LNCaP clone FGC (cell line): Measurements from ENCODE around the gene COL25A1.
A peak's percentile ranks its signal among the peaks of the same experiment; 100 is the strongest.

Source experiments
- DNase-seq: peaks from one replicate; pipeline ENCODE4 v3.0.0-alpha.2; 2011; ENCODE audit warnings: low read depth
- H3K4me3 ChIP-seq: 2 replicates; pipeline ENCODE4 v1.5.1; 2011; ENCODE audit warnings: mild to moderate bottlenecking, low read depth, low read length, control low read depth
- TF ChIP-seq, protein P1 (sequence below): IDR thresholded peaks from 2 replicates; pipeline ENCODE4 v1.5.1; 2012; ENCODE audit warnings: mild to moderate bottlenecking; ENCODE audit not compliant: control insufficient read depth, insufficient read depth; ENCODE audit errors: extremely low read depth

The COL25A1 gene

DNA sequence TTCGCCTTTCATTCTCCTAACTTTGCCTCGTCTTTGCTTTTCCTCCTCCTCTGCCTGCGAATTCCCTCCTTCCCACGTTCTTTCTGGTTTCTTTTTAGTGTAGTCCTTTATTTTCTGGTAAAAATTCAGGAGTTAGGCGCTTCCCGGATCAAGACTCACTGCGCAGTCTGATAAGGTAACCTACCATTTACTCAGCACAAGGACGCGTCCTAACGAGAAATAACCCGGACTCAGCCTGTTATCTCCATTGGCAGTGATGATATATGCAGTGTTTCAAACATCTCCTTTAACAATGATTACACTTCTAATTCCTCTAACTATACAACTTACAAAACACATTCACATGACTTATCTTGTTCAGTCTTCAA, 539.2 kb downstream of the COL25A1 start:
- H3K4me3 ChIP-seq, result peak overlapping the region; percentile 54
- TF ChIP-seq, protein P1, sequence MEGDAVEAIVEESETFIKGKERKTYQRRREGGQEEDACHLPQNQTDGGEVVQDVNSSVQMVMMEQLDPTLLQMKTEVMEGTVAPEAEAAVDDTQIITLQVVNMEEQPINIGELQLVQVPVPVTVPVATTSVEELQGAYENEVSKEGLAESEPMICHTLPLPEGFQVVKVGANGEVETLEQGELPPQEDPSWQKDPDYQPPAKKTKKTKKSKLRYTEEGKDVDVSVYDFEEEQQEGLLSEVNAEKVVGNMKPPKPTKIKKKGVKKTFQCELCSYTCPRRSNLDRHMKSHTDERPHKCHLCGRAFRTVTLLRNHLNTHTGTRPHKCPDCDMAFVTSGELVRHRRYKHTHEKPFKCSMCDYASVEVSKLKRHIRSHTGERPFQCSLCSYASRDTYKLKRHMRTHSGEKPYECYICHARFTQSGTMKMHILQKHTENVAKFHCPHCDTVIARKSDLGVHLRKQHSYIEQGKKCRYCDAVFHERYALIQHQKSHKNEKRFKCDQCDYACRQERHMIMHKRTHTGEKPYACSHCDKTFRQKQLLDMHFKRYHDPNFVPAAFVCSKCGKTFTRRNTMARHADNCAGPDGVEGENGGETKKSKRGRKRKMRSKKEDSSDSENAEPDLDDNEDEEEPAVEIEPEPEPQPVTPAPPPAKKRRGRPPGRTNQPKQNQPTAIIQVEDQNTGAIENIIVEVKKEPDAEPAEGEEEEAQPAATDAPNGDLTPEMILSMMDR, result no peak
- DNase-seq, result no peak

DNA sequence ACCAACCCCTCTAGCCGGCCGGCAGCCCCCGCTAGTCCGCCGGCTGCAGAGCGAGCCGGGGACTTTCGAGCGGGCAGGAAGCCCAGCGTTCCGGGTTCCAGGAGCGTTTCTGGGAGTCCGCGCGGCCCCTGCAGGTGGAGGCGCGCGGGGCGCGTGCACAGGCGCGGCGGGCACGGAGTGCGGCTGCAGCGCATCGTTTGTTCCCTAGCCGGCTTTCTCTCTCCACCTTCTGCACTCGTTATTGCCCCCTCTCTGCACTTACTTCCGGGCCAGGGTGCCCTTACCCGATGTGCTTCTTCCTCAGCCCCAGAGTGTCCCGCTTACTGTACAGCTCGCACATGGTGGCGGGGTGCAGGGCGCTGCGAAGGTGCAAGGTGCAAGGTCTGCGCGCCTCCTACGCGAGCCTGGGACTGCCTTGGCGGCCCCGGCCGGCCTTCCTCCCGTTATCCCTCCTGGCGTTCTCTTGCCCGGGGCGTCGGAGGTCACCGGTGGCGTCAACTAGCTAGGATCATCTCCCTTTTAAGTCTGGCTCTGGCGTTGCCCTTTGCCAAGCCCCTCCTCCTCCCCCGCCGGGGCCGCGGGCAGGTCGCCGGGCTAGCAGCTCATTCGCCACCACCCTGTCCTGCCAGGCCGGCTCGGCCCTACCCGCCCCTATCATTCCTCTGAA, 539.8 kb downstream of the COL25A1 start, which contains the start of gene ETNPPL:
Gene ETNPPL (minus strand): TSS at position 495 of the 667 bp plus-strand sequence. CDS start 155 bp downstream, at position 340.
- peak within 1 kb of the TSS; percentile 54 for H3K4me3 ChIP-seq
- DNase-seq, result no peak
- TF ChIP-seq, protein P1, result 0 out of 2 replicates have a peak, but pooled peaks have one; percentile 4
